HG03045 (cell line): Measurements from ENCODE around the gene TBC1D21.
A peak's percentile ranks its signal among the peaks of the same experiment; 100 is the strongest.

ENCODE experiments used
- ATAC-seq: cut with Tn5 transposase; IDR thresholded peaks from one replicate; pipeline ENCODE4 v1.9.1; 2021; ENCODE audit warnings: mild to moderate bottlenecking, moderate library complexity; ENCODE audit not compliant: unreplicated experiment

Gene TBC1D21

DNA sequence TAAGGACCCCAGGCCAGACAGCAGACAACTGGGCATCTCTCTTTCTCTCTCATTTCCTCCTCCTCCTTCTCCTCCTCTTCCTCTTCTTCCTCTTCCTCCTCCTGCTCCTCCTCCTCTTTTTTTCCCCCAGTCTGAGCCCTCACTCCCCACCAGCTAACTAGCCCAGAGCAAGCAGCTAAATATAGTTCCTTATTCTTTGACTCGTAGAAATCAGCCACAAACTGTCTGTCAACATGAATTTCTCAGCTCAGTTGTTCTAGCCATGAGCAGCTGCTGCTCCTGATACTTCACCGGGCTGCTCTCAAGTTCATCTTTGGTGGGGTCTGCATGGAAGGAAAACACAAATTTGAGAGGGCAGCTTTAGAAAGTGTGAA is 33.7 kb downstream of the TBC1D21 start:
- no peak for ATAC-seq

- ATAC-seq: peak; percentile 69
Measured at GRCh38 chr15:73908030-73908821, 34.9 kb downstream of the TBC1D21 start.

GRCh38 chr15:73908822-73909122 is 35.4 kb downstream of the TBC1D21 start:
- ATAC-seq: no peak

GRCh38 chr15:73909651-73910050 is 36.3 kb downstream of the TBC1D21 start:
- no peak for ATAC-seq

- no peak for ATAC-seq
Measured at GRCh38 chr15:73910522-73911303, 37.3 kb downstream of the TBC1D21 start.

GRCh38 chr15:73912030-73912596 is 38.7 kb downstream of the TBC1D21 start:
- ATAC-seq: no peak

DNA sequence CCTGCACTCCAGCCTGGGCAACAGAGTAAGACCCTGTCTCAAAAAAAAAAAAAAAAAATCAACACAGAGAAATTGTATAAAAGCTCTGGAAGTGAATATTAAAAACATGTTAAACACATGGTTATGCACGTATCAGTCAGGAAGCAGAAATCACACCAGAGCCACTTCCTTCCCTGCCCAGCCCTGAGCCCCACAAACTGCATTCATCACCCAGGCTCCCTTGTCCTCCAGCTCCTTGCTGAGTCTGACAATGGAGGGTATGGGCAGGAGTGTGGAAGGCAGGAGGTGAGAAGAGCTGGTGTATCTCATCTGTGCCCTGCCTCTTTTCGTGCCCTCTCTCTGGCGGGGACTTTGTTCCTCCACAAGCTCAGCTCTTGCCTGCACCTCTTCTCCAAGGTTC is 40.8 kb downstream of the TBC1D21 start:
- ATAC-seq: no peak

GRCh38 chr15:73915082-73915481 is 41.7 kb downstream of the TBC1D21 start:
- ATAC-seq: no peak

- no peak for ATAC-seq
Measured at GRCh38 chr15:73918784-73919183, 45.4 kb downstream of the TBC1D21 start.

GRCh38 chr15:73919706-73920105 is 46.3 kb downstream of the TBC1D21 start:
- ATAC-seq: no peak

DNA sequence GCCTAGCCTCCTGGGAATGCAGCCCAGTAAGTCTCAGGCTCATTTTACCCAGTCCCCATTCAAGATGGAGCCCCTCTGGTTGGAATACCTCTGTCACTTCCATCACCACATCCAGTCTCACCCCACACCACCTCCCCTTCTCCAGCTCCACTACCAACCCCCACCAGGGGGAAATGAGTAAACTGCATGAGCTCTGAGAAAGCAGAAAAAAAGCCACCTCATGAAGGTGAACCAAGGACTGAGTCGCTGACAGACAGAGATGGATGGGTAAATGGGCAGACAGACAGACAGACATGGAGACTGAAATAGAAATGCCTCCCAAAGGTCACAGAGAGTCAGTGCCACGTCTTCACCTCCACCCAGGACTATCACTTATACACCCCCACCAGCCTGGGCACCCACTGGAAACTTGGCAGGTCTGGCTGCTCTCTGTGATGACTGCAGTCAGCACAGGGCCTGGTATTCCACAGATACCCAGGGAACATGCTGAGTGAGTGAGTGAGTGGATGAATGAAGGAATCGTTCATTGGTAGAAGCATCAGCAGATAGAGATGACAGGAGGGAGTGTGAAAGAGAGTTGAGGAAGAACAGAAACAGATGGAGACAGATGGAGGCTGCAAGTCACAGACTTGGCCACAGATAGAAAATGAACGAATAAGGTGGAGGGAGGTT is 48.0 kb downstream of the TBC1D21 start:
- ATAC-seq: no peak

DNA sequence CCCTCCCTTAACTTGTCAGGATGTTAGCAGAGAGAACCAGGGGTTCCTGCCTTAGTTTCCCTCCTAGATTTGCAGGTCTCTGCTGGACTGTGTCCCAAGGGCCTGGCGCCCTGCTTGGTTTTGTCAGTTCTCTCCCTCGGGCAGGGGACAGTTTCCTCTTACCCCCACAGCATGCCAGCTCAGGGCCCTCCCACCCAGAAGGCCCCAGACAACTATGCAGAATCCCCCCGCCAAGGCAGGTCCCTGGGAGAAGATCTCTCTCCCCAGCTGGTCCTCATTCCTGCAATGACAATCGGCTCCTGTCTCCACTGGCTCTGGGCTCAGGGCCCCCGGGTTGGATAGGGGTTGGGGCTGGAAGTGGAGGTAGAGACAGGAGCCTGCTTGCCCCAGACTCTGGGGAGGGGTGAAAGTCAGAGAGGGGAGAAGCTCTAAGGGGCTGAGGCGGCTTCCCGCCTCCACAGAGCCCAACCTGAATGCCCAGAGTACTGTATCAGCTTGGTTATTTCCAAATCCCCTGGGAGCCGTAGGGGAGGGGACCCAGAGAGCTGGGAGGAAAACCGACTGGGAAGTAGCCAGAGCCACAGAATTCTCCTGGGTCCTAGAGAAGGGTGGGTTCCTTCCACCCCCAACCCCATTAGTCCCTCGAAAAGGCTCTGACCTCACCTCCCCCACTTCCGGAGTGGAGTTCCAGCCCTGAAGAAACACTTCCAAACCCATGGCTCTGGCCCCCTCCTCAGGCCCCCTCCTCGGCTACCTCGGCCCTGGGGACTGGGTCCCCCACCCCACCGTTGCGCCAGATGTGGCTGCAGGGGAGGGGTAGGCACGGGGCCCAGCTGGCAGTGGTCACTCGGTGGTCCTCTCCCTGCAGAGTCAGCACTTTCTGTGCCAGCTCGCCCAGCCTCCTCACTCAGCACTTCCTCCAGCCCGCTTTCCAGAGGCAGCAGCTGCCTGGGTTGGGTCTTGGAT is 49.1 kb downstream of the TBC1D21 start:
- no peak for ATAC-seq

- no peak for ATAC-seq
Measured at GRCh38 chr15:73923156-73923487, 49.8 kb downstream of the TBC1D21 start.

- no peak for ATAC-seq
Measured at GRCh38 chr15:73923488-73924164, 50.3 kb downstream of the TBC1D21 start.

- no peak for ATAC-seq
Measured at GRCh38 chr15:73924171-73924921, 51.0 kb downstream of the TBC1D21 start.

DNA sequence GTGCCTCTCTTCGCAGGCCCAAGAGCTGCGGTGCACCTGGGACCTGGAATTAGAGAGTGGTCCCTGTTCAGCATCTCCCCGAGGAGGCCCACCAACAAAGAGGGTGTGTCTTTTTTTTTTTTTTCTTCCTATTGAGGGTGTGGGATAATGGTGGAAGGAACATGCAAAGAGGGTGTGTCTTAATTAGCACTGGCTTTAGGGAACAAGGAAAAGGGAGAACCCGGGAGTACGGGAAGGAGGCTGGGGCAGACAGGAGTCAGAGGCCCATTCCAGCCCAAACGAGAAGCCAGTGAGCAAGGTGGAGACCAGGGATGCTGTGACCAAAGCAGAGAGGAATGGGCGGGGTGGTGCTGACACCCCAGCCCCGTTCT is 52.5 kb downstream of the TBC1D21 start:
- ATAC-seq: no peak

DNA sequence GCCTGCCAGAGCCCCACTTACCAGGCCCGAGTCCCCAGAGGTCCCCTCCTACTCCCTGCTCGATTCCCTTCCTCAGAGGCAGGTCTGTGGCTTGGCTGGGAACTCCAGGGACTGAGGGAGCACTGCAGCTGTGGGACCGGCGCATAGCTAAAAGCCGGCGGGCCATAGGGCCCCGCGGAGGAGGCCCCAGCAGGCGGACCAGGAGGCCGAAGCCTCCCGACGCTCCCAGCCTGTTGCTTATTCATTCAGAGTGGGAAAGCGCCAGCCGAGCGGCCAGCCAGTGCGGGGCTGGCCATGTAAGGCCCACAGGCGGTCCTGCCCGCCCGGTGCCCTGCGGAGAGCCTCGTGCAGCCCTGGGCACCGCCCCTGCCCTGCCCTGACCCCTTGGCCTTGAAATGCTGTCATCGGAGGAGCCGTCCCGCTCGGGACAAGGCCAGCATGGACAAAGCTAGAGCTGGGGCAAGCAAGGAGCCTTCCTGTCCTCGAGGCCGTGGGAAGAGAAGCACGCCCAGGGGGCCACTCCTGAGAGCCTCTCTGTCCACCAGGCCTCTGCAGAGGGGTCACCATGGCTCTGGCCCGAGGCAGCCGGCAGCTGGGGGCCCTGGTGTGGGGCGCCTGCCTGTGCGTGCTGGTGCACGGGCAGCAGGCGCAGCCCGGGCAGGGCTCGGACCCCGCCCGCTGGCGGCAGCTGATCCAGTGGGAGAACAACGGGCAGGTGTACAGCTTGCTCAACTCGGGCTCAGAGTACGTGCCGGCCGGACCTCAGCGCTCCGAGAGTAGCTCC is 53.0 kb downstream of the TBC1D21 start, which contains the start of gene LOXL1:
LOXL1 (plus strand) TSS at position 244 of the 784 bp plus-strand sequence; CDS start at position 566, 322 bp downstream.
- ATAC-seq: no peak

GRCh38 chr15:73927003-73927475 is 53.7 kb downstream of the TBC1D21 start:
- no peak for ATAC-seq
